GM21381 (cell line): ENCODE results near the gene ACTL8.
"Not testable (repeated sequence)": the region's sequence is repeated elsewhere in the genome, so short reads cannot be mapped to it uniquely, and the experiment has no call there.

Experiments used
- ATAC-seq: cut with Tn5 transposase; IDR thresholded peaks from one replicate; pipeline ENCODE4 v1.9.1; 2021; ENCODE audit warnings: mild to moderate bottlenecking, moderate library complexity; ENCODE audit not compliant: unreplicated experiment

Gene ACTL8

DNA sequence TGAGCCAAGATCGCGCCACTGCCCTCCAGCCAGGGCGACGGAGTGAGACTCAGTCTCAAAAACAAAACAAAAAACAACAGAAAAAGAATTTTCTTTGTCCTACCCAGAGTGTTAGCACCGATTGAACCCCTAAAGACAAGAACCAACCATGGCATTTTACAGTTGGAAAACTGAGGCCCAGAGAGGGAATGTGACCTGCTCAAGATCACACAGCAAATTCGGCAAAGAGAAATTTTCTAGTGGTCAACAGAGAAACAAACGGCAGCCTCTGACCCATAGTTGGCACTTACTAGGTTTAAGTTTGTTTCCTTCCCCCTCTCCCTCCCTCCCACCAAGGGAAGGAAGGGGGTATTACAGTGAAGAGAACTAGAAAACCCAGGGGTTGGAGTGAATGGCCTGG is 20.5 kb upstream of the ACTL8 start:
- no peak for ATAC-seq

DNA sequence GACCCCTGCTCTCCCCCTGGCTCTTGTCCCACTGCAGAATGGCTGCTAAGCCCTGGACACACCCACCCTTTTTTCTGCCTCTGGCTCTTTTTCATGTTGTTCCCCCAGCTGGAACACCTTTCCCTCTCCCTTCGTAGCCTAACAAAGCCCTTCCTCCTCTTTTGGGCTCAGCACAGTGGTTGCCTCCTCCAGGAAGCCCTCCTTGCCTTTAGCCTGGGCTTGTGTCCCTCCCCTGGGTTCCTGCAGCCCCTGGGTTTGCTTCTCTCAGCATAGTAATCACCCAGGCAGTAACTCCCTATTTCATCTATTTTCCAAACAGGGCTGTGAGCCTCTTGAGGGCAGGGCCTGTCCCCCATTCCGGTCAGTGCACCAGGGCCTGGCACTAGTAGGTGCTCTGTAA is 19.8 kb upstream of the ACTL8 start:
- ATAC-seq, result no peak

DNA sequence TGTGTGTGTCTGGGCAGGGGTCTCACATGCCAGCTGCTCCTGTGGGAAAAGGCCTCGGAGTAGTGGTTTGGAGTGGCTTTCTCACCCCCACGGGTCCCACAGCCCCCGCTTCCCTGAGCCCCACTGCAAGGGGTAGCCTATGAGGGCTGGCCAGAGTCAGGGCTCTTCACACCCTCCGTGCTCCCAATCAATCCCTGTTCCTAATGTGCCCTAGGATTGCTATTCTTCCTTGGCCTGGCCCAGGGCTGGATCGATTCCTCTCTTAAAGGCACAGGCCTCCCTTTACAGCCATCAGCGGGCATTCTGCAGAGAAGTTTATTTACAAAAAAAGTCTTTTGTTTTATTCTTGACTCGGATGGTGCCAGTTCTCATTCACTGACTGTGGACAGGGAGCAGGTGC is 19.3 kb upstream of the ACTL8 start:
- no peak for ATAC-seq

DNA sequence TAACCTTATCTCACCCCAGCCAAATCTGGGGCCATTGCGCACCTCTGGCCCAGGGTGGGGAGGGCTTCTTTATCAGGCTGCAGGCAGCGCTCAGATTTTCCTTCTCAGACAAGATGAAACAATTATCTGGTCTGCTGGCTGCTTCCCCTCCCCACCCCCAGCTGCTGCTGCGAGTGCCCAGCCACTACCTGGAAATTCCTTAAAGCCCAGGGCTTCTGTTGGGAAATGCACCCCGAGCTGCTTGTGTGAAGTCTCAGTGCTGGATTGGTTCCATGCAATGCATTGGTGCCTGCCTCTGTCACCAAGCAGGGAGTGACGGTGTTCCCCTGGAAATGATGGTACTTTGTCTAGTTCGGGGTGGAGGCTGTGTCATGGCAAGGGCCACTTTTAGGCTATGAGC is 18.5 kb upstream of the ACTL8 start:
- no peak for ATAC-seq

DNA sequence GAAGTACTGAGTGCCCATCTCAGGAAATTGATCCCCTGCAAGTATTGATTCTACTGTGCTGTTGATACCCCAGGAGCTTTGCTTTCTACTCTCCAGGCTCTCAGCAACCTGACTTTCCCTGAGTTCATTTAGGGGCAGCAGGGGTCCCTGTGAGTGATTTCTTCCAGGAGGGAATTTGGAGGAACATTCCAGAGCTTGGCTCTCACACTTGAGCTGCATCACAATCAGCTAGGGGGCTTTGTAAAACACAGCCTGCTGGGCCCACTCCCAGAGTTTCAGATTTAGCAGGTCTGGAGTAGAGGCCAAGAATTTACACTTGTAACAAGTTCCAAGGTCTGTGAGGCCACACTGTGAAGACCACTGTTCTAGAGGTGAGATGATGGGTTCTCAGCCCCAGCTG is 16.1 kb upstream of the ACTL8 start:
- ATAC-seq, result no peak

DNA sequence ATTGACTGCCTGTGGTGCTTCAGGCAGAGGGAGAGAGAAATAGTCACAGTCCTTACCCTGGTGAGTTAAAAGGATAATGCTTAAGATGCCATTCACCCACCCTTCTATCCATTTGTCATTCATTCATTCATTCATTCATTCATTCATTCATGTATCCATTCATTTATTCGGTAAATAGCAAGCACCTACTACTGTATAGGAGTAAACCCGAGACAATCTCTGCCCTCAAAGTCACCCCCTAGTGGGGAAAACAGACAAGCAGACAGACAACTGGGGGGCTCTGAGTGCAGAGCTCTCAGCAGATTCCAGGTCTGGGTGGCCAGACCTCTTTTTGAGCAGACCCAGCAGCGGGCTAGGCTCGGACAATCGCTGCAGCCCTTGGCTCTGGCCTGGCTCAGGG is 14.1 kb upstream of the ACTL8 start:
- ATAC-seq, result no peak

DNA sequence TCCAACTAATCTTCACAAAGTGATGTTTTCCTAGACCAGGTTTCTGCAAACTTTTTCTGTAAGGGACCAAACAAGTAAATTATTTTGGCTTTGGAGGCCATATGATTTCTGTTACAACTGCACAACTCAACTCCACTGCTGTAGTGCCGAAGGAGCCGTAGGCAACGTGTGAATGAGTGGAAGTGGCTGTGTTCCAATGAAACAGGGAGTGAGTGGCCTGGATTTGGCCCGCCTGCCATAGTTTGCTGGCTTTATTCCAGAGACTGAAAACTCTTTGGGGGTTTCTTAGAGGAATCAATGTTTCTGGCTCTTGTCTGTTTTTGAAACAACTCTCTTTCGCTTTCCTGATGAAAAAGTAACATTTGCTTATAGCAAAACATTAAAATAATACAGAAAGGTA is 12.6 kb upstream of the ACTL8 start:
- ATAC-seq, result no peak

DNA sequence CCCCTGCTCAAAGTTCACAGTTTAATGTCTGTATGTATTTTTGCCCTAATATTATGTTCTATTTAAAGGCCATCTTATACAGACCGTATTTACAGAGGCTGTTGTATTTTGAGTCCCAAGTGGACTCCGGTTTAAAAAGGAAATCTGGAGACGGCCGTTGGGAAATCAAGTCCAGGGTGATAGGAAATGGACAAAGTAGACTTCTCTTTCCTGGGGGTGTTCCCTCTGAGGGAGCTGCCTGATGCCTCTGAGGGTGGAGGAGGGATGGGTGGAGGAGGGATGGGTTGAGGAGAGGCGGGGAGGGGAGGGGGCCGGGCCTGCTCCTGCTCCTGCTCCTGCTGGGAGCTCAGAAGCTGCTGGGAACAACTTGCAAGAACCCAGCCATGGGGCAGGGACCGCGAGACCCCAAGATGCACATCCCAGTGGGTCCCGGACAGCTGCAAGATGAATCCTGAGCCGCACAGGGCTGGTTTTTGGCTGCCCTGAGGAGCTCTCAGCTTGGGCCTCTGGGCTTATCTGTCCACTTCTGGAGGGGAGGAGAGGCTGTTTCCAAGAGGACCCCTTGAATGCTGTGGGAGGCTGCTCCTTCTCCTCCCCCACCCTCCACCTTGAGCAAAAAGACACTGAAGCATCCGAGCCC is 12.0 kb upstream of the ACTL8 start:
- ATAC-seq, result no peak

DNA sequence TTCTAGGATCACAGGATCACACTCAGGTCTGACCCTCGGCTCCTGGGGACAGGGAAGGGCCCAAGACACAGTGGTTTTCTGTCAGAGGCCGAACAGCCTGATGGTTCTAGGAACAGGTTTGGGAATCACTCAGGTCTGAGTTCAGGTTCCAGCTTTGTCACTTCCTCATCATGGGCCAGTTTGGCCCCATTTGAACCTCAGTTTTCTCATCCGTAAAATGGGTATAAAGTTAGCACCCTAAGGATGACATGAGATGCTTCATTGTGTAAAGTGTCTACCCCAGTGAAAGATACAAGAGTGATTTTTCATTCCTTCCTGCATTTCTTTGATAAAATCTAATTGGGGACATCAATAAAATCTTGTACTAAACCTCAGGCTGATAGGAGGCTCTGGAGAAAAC is 11.2 kb upstream of the ACTL8 start:
- no peak for ATAC-seq

DNA sequence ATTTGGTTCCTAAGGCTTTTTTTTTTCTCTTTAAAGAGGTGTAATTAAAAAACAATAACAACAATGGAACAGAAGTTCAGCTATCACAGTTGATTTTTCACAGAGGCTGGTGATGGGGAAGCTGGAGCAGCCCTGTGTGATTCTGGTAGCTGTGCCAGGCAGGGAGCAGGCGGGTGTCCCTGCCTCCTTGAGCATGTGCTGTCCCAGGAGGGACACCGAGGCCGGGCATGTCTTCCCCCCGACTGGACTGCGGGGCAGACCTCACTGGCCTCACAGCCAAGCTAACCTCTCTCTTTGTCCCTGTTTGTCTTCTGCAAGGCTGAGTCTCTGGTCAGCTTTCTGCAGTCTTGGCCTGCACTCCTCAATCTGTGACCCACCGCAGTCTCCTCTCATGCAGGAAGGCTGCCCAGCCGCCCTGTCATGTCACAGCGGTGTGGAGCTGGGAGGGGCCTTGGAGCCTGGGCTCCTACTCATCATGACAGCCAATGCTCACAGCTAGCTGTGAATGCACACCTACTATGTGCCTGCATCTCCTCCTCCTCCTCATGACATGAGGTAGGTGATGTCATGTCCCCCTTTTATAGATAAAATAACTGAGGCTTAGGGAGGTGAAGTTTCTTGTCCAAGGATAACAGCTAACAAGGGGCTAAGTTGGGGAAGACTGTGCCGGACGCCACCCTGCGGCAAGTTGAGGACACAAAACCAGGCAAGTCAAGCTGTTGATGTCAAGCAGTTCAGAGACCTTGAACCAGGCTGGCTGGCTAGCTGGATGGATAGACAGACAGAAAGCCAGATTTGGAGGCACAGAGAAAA is 10.3 kb upstream of the ACTL8 start:
- ATAC-seq, result no peak

DNA sequence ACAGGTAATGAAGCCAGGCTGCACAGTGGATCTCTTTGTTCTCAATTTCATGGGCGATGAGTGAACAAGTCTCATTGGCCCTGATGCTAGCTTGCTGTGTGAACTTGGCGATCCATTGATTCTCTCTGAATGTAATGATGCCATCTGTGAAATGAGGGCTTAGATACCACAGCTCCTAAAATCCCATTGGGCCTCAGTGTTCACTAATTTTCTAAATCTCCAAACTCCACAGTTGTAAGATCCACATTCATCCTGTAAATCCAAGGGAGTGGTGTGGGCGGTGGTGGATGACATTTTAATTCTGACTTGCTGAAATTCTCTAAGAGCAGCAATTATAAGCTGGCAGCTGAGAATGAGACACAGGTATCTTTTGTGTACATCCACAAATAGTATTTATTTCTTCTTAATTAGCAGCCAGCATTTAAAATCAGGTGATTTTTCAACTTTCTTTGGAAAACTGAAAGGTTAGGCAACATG is 9.6 kb upstream of the ACTL8 start:
- no peak for ATAC-seq

DNA sequence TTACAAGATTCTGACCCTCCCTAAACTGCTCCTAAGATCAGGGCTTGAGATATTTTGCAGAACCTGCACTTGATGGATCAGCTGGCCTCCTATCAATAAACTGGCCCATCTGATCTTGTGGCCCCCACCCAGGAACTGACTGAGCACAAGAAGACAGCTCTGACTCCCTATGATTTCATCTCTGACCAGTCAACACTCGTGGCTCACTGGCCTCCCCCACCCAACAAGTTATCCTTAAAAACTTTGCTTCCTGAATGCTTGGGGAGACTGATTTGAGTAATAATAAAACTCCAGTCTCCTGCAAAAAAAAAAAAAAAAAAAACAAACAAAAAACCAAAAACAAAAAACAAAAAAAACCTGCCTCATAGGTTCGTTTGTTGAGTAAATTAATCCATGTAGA is 8.9 kb upstream of the ACTL8 start:
- not testable (repeated sequence) for ATAC-seq

DNA sequence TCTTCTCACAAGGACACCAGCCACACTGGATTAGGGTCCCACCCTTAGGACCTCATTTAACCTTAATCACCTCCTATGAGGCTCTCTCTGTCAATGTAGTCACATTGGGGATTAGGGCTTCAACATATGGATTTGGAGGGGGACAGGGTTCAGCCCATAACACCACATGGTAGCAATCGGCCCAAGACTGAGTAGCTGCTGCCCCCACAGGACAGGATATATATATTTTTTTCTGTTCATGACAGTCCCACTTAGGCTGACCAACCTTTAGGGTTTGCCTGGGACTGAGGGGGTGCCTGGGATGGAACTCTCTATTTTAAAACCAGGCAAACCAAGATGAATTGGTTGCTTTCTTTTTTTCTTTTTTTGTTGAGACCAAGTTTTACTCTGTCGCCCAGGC is 8.2 kb upstream of the ACTL8 start:
- ATAC-seq, result no peak

DNA sequence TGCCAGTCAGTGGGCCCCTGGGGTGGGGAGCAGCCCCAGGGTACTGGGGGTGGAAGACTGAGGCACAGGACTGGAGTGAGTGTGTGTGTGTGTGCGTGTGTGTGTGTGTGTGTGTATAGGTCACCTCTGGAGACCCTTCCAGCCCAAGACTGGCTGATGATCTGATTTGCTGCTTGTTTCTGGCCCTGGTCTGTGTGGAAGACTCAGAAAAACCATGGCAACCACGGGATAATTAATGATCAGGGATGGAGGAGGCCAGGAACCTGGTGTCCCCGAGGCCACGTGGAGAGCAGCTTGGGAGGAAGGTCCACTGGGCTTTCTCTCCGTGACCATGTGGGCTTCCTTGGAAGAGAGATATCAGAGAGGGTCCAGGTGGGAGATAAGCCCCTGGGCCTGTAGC is 4.8 kb upstream of the ACTL8 start:
- no peak for ATAC-seq

DNA sequence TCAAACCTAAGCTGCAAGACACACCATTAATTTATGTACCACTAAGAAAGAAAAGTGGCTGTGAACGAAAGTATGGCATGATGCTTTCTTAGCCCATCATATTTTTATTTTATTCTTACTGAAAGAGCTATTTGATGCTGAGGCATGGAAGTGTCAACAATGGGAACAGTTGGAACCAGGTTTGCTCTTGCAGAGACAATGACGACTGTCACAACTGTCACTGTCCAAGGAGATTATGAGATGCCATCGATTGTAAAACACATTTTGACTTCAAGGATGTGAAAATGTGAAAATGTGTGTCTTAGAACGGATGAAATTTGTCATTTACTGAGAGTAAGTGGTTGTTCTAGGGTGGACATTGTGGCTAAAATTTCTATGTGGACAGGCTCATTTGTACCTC is 2.8 kb upstream of the ACTL8 start:
- ATAC-seq, result no peak

DNA sequence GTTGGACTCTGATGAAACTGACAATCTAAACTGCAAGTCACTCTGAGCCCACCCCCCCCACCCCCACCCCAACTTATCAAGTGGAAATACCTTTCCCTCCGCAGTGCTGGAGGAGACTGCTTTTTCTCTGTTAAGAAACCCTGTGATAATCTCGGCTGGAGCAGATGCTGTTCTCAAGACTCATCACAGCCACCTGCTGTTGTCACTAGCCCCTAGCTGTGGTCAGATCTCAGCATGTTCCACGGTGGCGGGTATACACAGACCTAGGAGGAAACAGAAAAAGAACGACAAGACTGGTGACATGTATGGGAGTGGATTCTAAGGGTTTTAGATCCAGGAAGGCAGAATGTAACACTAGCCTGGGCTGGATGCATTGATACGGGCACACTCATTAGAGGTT is 2.3 kb downstream of the ACTL8 start:
- no peak for ATAC-seq

DNA sequence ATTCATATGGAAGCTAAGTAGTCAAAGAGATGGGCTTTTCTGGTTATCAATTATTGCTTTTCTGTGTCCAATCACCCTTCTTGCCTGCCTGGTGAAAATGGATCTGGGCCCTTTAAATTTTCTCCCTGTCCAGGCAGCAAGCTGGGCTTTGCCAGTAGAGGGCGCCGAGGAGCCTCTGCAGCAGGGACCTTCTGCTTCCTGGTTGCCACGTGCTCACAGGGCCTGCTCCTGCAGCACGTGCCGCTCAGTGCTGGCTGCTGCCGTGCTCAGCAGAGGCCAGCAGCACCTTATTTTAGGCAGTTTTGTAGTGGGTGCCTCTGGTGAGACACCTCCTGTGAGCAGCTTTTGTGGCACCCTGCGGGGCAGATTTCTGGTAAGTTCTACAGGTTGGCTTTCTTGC is 4.0 kb downstream of the ACTL8 start:
- ATAC-seq, result no peak

DNA sequence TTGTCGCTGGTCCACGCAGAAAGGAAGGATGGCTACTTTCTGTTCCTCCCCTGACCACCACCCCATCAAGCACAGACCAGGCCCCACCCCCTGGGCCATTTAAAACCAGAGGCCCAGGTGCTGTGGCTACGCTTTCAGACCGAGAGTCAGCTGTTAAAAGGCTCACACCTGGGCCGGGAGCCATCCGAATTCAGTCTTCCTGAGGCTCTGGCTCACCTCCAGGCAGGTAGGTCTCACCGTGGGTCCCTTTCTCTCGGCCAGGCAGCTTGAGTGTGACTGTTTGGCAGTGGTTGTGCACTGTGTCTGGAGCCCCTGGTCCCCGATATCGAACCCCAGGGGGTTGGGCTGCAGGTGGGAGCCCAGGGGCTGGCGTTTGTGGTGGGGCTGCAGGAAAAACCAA is 7.2 kb downstream of the ACTL8 start:
- no peak for ATAC-seq

DNA sequence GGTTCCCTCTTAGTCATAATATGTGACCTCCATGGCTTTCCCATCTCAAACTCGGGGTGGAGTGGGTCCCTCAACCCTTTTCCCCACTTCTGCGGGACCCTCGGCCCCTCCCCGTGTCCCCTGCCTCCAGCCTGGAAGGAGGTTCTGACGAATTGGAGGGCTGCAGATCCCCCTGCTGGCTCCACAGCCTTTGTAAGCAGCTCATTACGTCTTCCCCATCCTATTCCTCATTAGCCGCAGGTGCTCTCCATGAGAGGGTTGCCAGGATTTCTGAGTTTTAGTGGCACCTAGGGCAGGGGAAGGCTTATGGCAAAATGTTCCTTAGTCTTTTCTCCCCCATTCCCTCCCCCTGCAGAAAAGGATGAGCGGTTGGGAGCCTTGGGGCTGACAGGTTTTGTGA is 8.3 kb downstream of the ACTL8 start:
- ATAC-seq, result no peak

DNA sequence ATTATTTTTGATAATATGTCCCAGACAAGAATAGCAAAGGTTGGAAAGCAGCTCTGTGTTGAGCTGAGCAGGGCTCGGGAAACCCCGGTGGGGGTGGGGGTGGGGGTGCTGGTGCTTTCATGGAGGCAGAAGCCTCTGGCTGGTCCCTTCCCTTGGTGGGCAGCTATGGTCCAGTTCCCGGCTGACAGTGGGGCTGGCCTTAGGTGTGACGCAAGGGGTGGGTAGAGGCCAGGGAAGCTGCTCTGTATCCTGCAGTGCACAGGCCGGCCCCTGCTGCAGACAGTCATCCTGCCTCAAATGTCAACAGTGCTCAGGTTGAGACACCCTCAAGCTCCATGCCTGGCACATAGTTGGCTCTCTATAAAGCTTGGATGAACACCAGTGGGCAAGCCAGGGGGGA is 8.9 kb downstream of the ACTL8 start:
- ATAC-seq, result no peak

DNA sequence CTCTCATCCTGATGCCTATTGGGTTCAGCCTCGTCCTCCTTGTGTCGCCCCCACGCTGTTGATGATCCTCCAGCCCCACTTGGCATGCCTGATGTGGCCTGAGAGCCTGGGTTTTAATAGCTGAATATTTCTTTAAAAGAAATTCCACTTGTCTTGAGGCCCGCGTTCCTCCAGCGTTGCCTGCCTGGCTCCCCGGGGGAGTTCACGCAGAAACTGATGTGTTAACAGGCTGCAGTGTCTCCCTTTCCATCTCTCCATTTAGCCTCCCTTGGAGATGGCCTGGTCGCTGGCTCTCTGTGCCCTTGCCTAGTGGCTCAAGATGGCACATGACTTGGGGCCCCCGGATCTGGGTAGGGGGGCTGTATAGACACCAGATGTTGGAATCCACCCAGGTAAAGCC is 9.5 kb downstream of the ACTL8 start:
- no peak for ATAC-seq
